ENCODE measurements around the gene RIPK1.

DNA sequence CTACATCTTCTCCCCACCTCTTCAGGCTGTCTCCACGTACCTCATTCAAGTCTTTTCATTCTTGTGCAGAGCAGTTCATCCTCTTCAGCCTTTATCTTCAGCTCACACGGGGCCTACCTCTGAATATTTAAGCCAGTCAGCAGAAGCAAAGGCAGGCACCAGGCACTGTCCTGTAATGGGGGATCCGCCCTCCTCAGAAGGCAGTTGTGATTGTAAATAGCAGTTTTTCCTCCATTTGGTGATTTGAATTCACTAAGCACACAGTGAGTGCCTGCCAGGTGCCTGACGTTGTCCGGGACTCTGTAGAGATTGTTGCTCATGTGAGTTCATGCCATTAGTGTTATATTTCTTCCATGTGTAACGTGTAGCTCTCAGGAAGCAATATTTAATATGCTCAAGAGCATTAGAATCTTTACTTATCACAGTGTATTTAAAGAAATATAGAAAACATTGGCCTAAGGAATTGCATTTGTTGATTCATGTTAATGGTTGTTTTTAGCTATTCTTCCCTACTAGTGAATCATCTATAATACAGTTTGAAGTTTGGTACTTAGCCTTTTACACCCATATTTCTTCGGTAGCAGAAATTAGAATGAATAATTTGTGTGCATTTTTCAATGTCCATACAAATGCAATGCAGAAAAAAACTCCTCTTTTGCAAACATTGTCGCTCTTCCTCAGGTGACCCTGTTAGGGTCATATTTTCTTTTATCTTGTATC is 68.2 kb downstream of the RIPK1 start:
- TF ChIP-seq, protein P1, sequence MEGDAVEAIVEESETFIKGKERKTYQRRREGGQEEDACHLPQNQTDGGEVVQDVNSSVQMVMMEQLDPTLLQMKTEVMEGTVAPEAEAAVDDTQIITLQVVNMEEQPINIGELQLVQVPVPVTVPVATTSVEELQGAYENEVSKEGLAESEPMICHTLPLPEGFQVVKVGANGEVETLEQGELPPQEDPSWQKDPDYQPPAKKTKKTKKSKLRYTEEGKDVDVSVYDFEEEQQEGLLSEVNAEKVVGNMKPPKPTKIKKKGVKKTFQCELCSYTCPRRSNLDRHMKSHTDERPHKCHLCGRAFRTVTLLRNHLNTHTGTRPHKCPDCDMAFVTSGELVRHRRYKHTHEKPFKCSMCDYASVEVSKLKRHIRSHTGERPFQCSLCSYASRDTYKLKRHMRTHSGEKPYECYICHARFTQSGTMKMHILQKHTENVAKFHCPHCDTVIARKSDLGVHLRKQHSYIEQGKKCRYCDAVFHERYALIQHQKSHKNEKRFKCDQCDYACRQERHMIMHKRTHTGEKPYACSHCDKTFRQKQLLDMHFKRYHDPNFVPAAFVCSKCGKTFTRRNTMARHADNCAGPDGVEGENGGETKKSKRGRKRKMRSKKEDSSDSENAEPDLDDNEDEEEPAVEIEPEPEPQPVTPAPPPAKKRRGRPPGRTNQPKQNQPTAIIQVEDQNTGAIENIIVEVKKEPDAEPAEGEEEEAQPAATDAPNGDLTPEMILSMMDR (IDR thresholded peaks at IDR 0.05 in 4 of 5, conservative IDR thresholded peaks at IDR 0.05 in 1 of 5) = no peak
- TF ChIP-seq POLR2A (IDR thresholded peaks at IDR 0.05) = no peak

All from gastrocnemius medialis (tissue), 4 donors.